ENCODE measurements around the gene ZCCHC14. TPM values are rescaled to one million over a fixed set of nuclear protein-coding genes. Genes with fewer than 3 reads are reported as not detected.

ZCCHC14 gene
- total and polyA plus RNA-seq, 2 of the 13 experiments (the other 11 are each of a cell fraction or from before 2014, with no cell fraction given): 12.4 to 12.5 TPM

GRCh38 chr16:87487361-87487924, 5.4 kb downstream of the ZCCHC14 start (continued):
- peak; percentile 72; the same call in 1 of the 2 replicates for TF ChIP-seq ZNF710 (CRISPR knock-in tag; IDR thresholded peaks at IDR 0.05; ENCODE audit: borderline replicate concordance)
- TF ChIP-seq ZNF597 (CRISPR knock-in tag; IDR thresholded peaks at IDR 0.05): no peak
- TF ChIP-seq HMGXB3 (CRISPR knock-in tag; IDR thresholded peaks at IDR 0.05; ENCODE audit: borderline replicate concordance): no peak
- TF ChIP-seq ZNF138 (CRISPR knock-in tag; IDR thresholded peaks at IDR 0.05; ENCODE audit: low read depth): 0 out of 2 replicates have a peak, but pooled peaks have one; percentile 42
- TF ChIP-seq ARID4A (CRISPR knock-in tag; IDR thresholded peaks at IDR 0.05; ENCODE audit: borderline replicate concordance): peak; percentile 94
- no peak for TF ChIP-seq ZNF781 (CRISPR knock-in tag; IDR thresholded peaks at IDR 0.05; ENCODE audit: borderline replicate concordance, not compliant biosample characterization)
- no peak for TF ChIP-seq NFRKB (IDR thresholded peaks at IDR 0.05)
- no peak; the same call in 1 of the 2 replicates for TF ChIP-seq ZSCAN31 (CRISPR knock-in tag; IDR thresholded peaks at IDR 0.05; ENCODE audit: low read depth)
- no peak for TF ChIP-seq MAFG (CRISPR knock-in tag; IDR thresholded peaks at IDR 0.05)
- 0 out of 2 replicates have a peak, but pooled peaks have one; percentile 72 for TF ChIP-seq ZNF891 (CRISPR knock-in tag; IDR thresholded peaks at IDR 0.05)
- TF ChIP-seq REPIN1 (CRISPR knock-in tag; IDR thresholded peaks at IDR 0.05; ENCODE audit: borderline replicate concordance, low read depth): peak; percentile 87; the same call in 1 of the 2 replicates
- no peak for TF ChIP-seq ZNF460 (CRISPR knock-in tag; IDR thresholded peaks at IDR 0.05; ENCODE audit: borderline replicate concordance)
- no peak for TF ChIP-seq ZNF563 (CRISPR knock-in tag; IDR thresholded peaks at IDR 0.05)
- TF ChIP-seq ZNF225 (CRISPR knock-in tag; IDR thresholded peaks at IDR 0.05): peak; percentile 78; the same call in 1 of the 2 replicates
- TF ChIP-seq ESRRA (CRISPR knock-in tag; IDR thresholded peaks at IDR 0.05; ENCODE audit: low read depth): no peak; the same call in 1 of the 2 replicates

Data from HepG2 (cell line).